ENCODE results near the gene ZCCHC2. TPM values are rescaled to one million over a fixed set of nuclear protein-coding genes. Genes with fewer than 3 reads are reported as not detected.

Gene ZCCHC2
- total RNA-seq, 1 experiment from 2014 or later: 12.4 TPM

DNA sequence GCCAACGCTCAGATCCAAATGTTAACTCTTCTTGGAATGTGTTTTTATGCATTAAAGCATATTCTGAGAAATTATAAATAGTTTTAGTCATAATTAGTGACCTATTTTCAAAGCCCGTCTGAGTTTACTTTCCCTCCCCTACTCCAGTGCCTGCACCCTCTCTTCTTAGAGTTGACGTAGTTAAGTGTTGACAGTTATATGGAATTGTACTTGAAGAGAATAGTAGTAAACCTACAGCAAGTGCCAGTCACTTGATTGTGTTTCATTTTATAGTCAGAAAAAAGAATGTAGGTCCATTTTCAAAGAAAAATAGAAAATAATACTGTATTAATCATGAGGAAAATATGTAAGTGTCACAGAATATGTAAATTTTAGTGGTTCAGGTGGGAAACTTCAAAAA lies 41.2 kb downstream of the ZCCHC2 start:
- no peak overlapping the region for H4K5ac ChIP-seq (ENCODE audit: insufficient read length, low read depth, low read length)
- H3K27ac Mint-ChIP-seq: no peak overlapping the region
- H3K79me2 ChIP-seq (ENCODE audit: insufficient read depth, low read length): no peaks in the 10 kb centered on the region
- no peak overlapping the region for H3K18ac ChIP-seq (ENCODE audit: insufficient read length, low read depth, low read length)
- H2AFZ ChIP-seq (ENCODE audit: low read length): no peak overlapping the region
- no peak for DNase-seq
- no peak overlapping the region for H2BK20ac ChIP-seq (ENCODE audit: low read depth, low read length, poor library complexity, severe bottlenecking)
- H4K91ac ChIP-seq (ENCODE audit: insufficient read length, low read depth, low read length): no peak overlapping the region
- H3K56ac ChIP-seq (ENCODE audit: insufficient read length, low read depth, low read length): no peak overlapping the region
- H3K9ac ChIP-seq (ENCODE audit: extremely low read depth, insufficient read length, low read length): no peak overlapping the region
- H3T11ph ChIP-seq (ENCODE audit: low read length): no peak overlapping the region
- H4K8ac ChIP-seq (replicated peaks; ENCODE audit: insufficient read length, low read depth, low read length): no peak overlapping the region
- H3K4me1 ChIP-seq (ENCODE audit: insufficient read depth, low read length): no peaks in the 10 kb centered on the region
- peaks cover 0 to 37% (median 29%) of the 10 kb centered on the region in 3 experiments; a peak in 5 of 7 replicates for H3K36me3 Mint-ChIP-seq (ENCODE audit: insufficient read depth in 1 of 3, low read depth in 3 of 3)
- H3K4me1 Mint-ChIP-seq: no peaks in the 10 kb centered on the region
- no peaks in the 10 kb centered on the region for H3K27me3 Mint-ChIP-seq (ENCODE audit: low read depth)
- H2BK12ac ChIP-seq (ENCODE audit: insufficient read length, low read depth, low read length): no peak overlapping the region
- no peaks in the 10 kb centered on the region for H3K23me2 ChIP-seq (ENCODE audit: insufficient read length, low read depth, low read length, poor library complexity, severe bottlenecking)
- no peak overlapping the region for H3K14ac ChIP-seq (ENCODE audit: insufficient read depth, low read length)
- no peaks in the 10 kb centered on the region for H3K79me1 ChIP-seq (ENCODE audit: insufficient read depth, low read depth, low read length, poor library complexity, severe bottlenecking)
- no peak overlapping the region for H3K4ac ChIP-seq (ENCODE audit: low read depth, low read length)
- H3K9me3 ChIP-seq (ENCODE audit: control insufficient read depth, low read depth, low read length): no peaks in the 10 kb centered on the region
- no peak overlapping the region for H2AK5ac ChIP-seq (ENCODE audit: insufficient read length, low read length)
- no CpG with 5 or more reads among the region's 3 CpGs for WGBS (ENCODE audit: extremely low coverage, insufficient read length, low lambda C conversion rate)
- no peaks in the 10 kb centered on the region for H3K9me3 Mint-ChIP-seq
- no peaks in the 10 kb centered on the region for H3K27me3 ChIP-seq (ENCODE audit: insufficient read depth, low read length)
- no peak overlapping the region for H3K23ac ChIP-seq (ENCODE audit: insufficient read length, low read depth, low read length)
- H2BK5ac ChIP-seq (ENCODE audit: insufficient read length, low read length): no peak overlapping the region
- no peak overlapping the region for H2BK15ac ChIP-seq (ENCODE audit: low read depth, low read length)
- no peak overlapping the region for H3K4me3 Mint-ChIP-seq
- no peak overlapping the region for H3K4me2 ChIP-seq (ENCODE audit: insufficient read depth, insufficient read length, low read length)
- no peak overlapping the region for H2BK120ac ChIP-seq (ENCODE audit: low read depth, low read length, poor library complexity, severe bottlenecking)
- H3K27ac ChIP-seq (ENCODE audit: insufficient read length, low read depth, low read length): no peak overlapping the region
- no peak for TF ChIP-seq CTCF (conservative IDR thresholded peaks at IDR 0.05)
- no peaks in the 10 kb centered on the region for H4K20me1 ChIP-seq (ENCODE audit: control insufficient read depth, insufficient read depth, insufficient read length)

All from H9 (cell line).